IMR-90 (cell line): ENCODE measurements around the gene ERICH3. TPM values are rescaled to one million over a fixed set of nuclear protein-coding genes. Genes with fewer than 3 reads are reported as not detected.

Experiments used
- ATAC-seq: fragments of 200-7000 bp; cut with Tn5 transposase; 2 replicates; pipeline ENCODE4 v1.9.1; 2020; ENCODE audit warnings: low read depth, mild to moderate bottlenecking, moderate library complexity
- BruUV-seq: library from RNA; stranded (reverse); fragments of 400-500 nt; replicated peaks from 2 replicates; lab custom pipeline; 2021; lab: Mats Ljungman, UMichigan
- CTCF ChIA-PET: fragments of 300-600 bp; formaldehyde crosslinking; extraction: SDS; loops from one replicate; lab custom pipeline; 2021; ENCODE audit warnings: antibody characterized with exemption; lab: Yijun Ruan, JAX
- POLR2A ChIA-PET: fragments of 300-600 bp; sonication (Branson Sonifier 250); formaldehyde crosslinking; loops from one replicate; lab custom pipeline; 2022; ENCODE audit warnings: antibody characterized with exemption; ENCODE audit not compliant: unreplicated experiment; lab: Charles Lee
- DNase-seq: peaks from one replicate; pipeline ENCODE4 v3.0.0; 2013
- H2AFZ ChIP-seq: replicated peaks from 2 replicates; pipeline ENCODE3; 2013; ENCODE audit warnings: low read length, mild to moderate bottlenecking; ENCODE audit not compliant: poor library complexity
- H2AK5ac ChIP-seq: 2 replicates; pipeline ENCODE4 v1.6.1; 2013; ENCODE audit warnings: low read depth, low read length, inconsistent platforms
- H2AK9ac ChIP-seq: replicated peaks from 2 replicates; pipeline ENCODE3; 2013; ENCODE audit warnings: mild to moderate bottlenecking, low read depth, low read length, moderate library complexity; ENCODE audit not compliant: poor library complexity
- H2BK120ac ChIP-seq: 2 replicates; pipeline ENCODE4 v1.6.1; 2013; ENCODE audit warnings: low read depth, low read length, inconsistent platforms
- H2BK15ac ChIP-seq: 3 replicates; pipeline ENCODE4 v1.6.1; 2013; ENCODE audit warnings: low read depth, low read length, inconsistent platforms
- H2BK20ac ChIP-seq: 2 replicates; pipeline ENCODE4 v1.6.1; 2013; ENCODE audit warnings: low read depth, mild to moderate bottlenecking, inconsistent platforms, low read length, moderate library complexity
- H2BK5ac ChIP-seq: 2 replicates; pipeline ENCODE4 v1.6.1; 2013; ENCODE audit warnings: mild to moderate bottlenecking, low read depth, low read length, inconsistent platforms; ENCODE audit not compliant: poor library complexity, severe bottlenecking
- H3K14ac ChIP-seq: replicated peaks from 2 replicates; pipeline ENCODE4 v1.6.1; 2013; ENCODE audit warnings: low read depth, low read length, inconsistent platforms
- H3K18ac ChIP-seq: 2 replicates; pipeline ENCODE4 v1.6.1; 2013; ENCODE audit warnings: low read depth, low read length, control low read depth
- H3K23ac ChIP-seq: 2 replicates; pipeline ENCODE4 v1.6.1; 2013; ENCODE audit warnings: low read depth, low read length, inconsistent platforms
- H3K27ac ChIP-seq: 2 replicates; pipeline ENCODE4 v1.5.1; 2013; ENCODE audit warnings: mild to moderate bottlenecking, control low read depth, low read length; ENCODE audit not compliant: insufficient read depth
- H3K27me3 ChIP-seq: 2 replicates; pipeline ENCODE4 v1.6.1; 2013; ENCODE audit warnings: low read length; ENCODE audit not compliant: control insufficient read depth, insufficient read depth
- H3K36me3 ChIP-seq: 2 replicates; pipeline ENCODE4 v1.6.1; 2013; ENCODE audit warnings: low read length, mixed read lengths; ENCODE audit not compliant: control insufficient read depth, insufficient read depth
- H3K4ac ChIP-seq: 2 replicates; pipeline ENCODE4 v1.6.1; 2013; ENCODE audit warnings: low read depth, low read length, inconsistent platforms
- H3K4me1 ChIP-seq: 2 replicates; pipeline ENCODE4 v1.6.1; 2013; ENCODE audit warnings: low read length, mixed read lengths; ENCODE audit not compliant: control insufficient read depth, insufficient read depth
- H3K4me2 ChIP-seq: 2 replicates; pipeline ENCODE4 v1.6.1; 2013; ENCODE audit warnings: low read depth, mild to moderate bottlenecking, control low read depth, low read length, moderate library complexity
- H3K4me3 ChIP-seq: 2 replicates; pipeline ENCODE4 v1.5.1; 2013; ENCODE audit warnings: low read depth, mild to moderate bottlenecking, control low read depth, low read length, moderate library complexity; ENCODE audit not compliant: insufficient read depth
- H3K56ac ChIP-seq: 2 replicates; pipeline ENCODE4 v1.6.1; 2013; ENCODE audit warnings: low read length, inconsistent platforms; ENCODE audit not compliant: insufficient read depth; ENCODE audit errors: extremely low read depth
- H3K79me1 ChIP-seq, 2 experiments: 2 replicates each; pipeline ENCODE4 v1.6.1; 2013; ENCODE audit warnings: low read length in 2 of 2, inconsistent platforms in 1 of 2, low read depth in 1 of 2
- H3K9ac ChIP-seq: 2 replicates; pipeline ENCODE4 v1.6.1; 2013; ENCODE audit warnings: low read depth, low read length, control low read depth
- H3K9me1 ChIP-seq: 2 replicates; pipeline ENCODE4 v1.6.1; 2013; ENCODE audit warnings: low read length, inconsistent platforms; ENCODE audit not compliant: insufficient read depth
- H3K9me3 ChIP-seq: 2 replicates; pipeline ENCODE4 v1.6.1; 2013; ENCODE audit warnings: low read length; ENCODE audit not compliant: control insufficient read depth, insufficient read depth
- H4K20me1 ChIP-seq: 2 replicates; pipeline ENCODE4 v1.6.1; 2013; ENCODE audit warnings: low read length, inconsistent platforms; ENCODE audit not compliant: insufficient read depth
- H4K5ac ChIP-seq: 2 replicates; pipeline ENCODE4 v1.6.1; 2013; ENCODE audit warnings: mild to moderate bottlenecking, low read depth, low read length, control low read depth
- H4K8ac ChIP-seq, 2 experiments: 2 replicates each; pipeline ENCODE4 v1.6.1; 2013; ENCODE audit warnings: low read depth in 2 of 2, low read length in 2 of 2, control low read depth in 1 of 2, inconsistent platforms in 1 of 2
- H4K91ac ChIP-seq: 2 replicates; pipeline ENCODE4 v1.6.1; 2013; ENCODE audit warnings: low read depth, low read length, inconsistent platforms; ENCODE audit not compliant: insufficient read depth
- RCOR1 ChIP-seq: IDR thresholded peaks from 2 replicates; pipeline ENCODE4 v1.6.1; 2012; ENCODE audit warnings: mild to moderate bottlenecking, low read length, improper control_type of control experiment; ENCODE audit not compliant: insufficient replicate concordance
- WGBS, 2 experiments: methylation state at CpG; one replicate each; pipeline versions ENCODE4 v1.1.5 to v1.1.7; 2013; ENCODE audit warnings: missing lambda C conversion rate in 2 of 2; ENCODE audit not compliant: insufficient read length in 1 of 2; ENCODE audit errors: extremely low coverage in 2 of 2; 5-methylcytosine and 5-hydroxymethylcytosine counted together
- dilution Hi-C: fragments of 300-500 bp; cut with HindIII; formaldehyde crosslinking; loops from one replicate; pipeline ENCODE4 v1.14.3; 2018; ENCODE audit warnings: low sequenced_read_pairs; ENCODE audit not compliant: unreplicated experiment
- in situ Hi-C: fragments of 300-500 bp; cut with MboI; formaldehyde crosslinking; loops from 3 replicates; pipeline ENCODE4 v1.14.3; 2019; ENCODE audit warnings: low sequenced_read_pairs, inconsistent platforms, mixed read lengths
- intact Hi-C: fragments of 100-400 bp; cut with micrococcal nuclease; formaldehyde crosslinking; loops from 2 replicates; pipeline ENCODE4 v1.10.0; 2022
- polyA plus RNA-seq, 3 experiments: library from polyadenylated mRNA; depleted of rRNA; stranded (reverse); fragments of >200 nt; gene quantifications; 2 replicates each; pipeline ENCODE4 v1.2.3, GENCODE V29; 2012; ENCODE audit warnings: low replicate concordance in 1 of 3
- total RNA-seq: library from RNA; depleted of rRNA; stranded (reverse); fragments of >200 nt; gene quantifications from 2 replicates; pipeline ENCODE4 v1.2.3, GENCODE V29; 2012

Gene ERICH3
- total and polyA plus RNA-seq, 2 of the 4 experiments (the other 2 are of a cell fraction): not detected

DNA sequence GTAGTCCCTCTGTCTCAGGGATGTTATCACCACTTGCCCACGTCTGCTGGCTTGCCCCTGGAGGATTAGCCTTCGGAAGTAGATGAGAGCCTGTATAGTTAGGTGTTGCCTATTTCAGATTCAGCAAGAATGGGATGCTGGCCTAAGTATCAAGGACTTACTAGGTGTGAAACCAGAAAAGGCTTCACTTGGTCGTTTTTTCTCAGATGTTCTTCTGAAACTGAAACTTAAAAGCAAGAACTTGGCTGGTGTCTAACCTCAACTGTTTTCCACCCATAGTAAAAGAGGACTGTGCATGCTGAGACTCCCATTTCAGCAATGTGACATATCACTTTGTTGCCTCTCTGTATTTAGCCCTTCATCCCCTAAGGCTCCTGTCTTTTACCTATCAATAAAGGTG lies 94.2 kb downstream of the ERICH3 start:
- H3K9me1 ChIP-seq: no peaks in the 10 kb centered on the region
- H4K20me1 ChIP-seq: no peaks in the 10 kb centered on the region
- H3K36me3 ChIP-seq: no peaks in the 10 kb centered on the region
- no peak for TF ChIP-seq RCOR1
- H3K27me3 ChIP-seq: no peaks in the 10 kb centered on the region
- no peak overlapping the region for H2BK20ac ChIP-seq
- in situ Hi-C loops: no loop called here
- no TSS peak for BruUV-seq
- intact Hi-C loops: no loop called here
- ATAC-seq (no peak), DNase-seq (no peak)
- H2AK5ac ChIP-seq: no peak overlapping the region
- dilution Hi-C loops: no loop called here
- no peak overlapping the region for H3K14ac ChIP-seq
- H3K56ac ChIP-seq: no peak overlapping the region
- 40% methylated on average over 1 of the region's 3 CpGs; no CpG with 5 or more reads in 1 of the 2 experiments for WGBS, 2 experiments
- no peaks in the 10 kb centered on the region for H3K9me3 ChIP-seq
- no peaks in the 10 kb centered on the region for H3K4me1 ChIP-seq
- no peak overlapping the region for H4K8ac ChIP-seq
- no peak overlapping the region for H3K27ac ChIP-seq
- H3K4ac ChIP-seq: no peak overlapping the region
- no peak overlapping the region for H3K23ac ChIP-seq
- no peak overlapping the region for H3K9ac ChIP-seq
- H2AFZ ChIP-seq: no peak overlapping the region
- no peak overlapping the region for H2BK120ac ChIP-seq
- no peak overlapping the region for H2BK15ac ChIP-seq
- no peak overlapping the region for H3K18ac ChIP-seq
- CTCF ChIA-PET: no interaction called here
- H2BK5ac ChIP-seq: no peak overlapping the region
- no peak overlapping the region for H4K91ac ChIP-seq
- no peak overlapping the region for H3K4me3 ChIP-seq
- POLR2A ChIA-PET: no interaction called here
- no peak overlapping the region for H3K4me2 ChIP-seq
- no peaks in the 10 kb centered on the region for H3K79me1 ChIP-seq
- no peak overlapping the region for H4K5ac ChIP-seq
- no peak overlapping the region for H2AK9ac ChIP-seq
